NCI-H2107 treated with DMSO at 0.1 percent for 48 hours (cell line): ENCODE results near the gene CYP46A1.

Experiments used
- DNase-seq: peaks from one replicate; lab custom pipeline; 2025; ENCODE audit not compliant: unreplicated experiment; lab: John Stamatoyannopoulos, UW

CYP46A1 gene

GRCh38 chr14:99673305-99674063, 10.6 kb upstream of the CYP46A1 start:
- DNase-seq: no peak

GRCh38 chr14:99674064-99674650, 9.9 kb upstream of the CYP46A1 start:
- DNase-seq: no peak

GRCh38 chr14:99674776-99675381, 9.2 kb upstream of the CYP46A1 start:
- DNase-seq: no peak

GRCh38 chr14:99675382-99675835, 8.7 kb upstream of the CYP46A1 start:
- no peak for DNase-seq

GRCh38 chr14:99675951-99676350, 8.1 kb upstream of the CYP46A1 start:
- DNase-seq: no peak

- DNase-seq: no peak
Measured at GRCh38 chr14:99676657-99677056, 7.4 kb upstream of the CYP46A1 start.

- no peak for DNase-seq
Measured at GRCh38 chr14:99677231-99678140, 6.6 kb upstream of the CYP46A1 start.

GRCh38 chr14:99678198-99678597, 5.9 kb upstream of the CYP46A1 start:
- DNase-seq: no peak

- no peak for DNase-seq
Measured at GRCh38 chr14:99679111-99679510, 5.0 kb upstream of the CYP46A1 start.

GRCh38 chr14:99679543-99679942, 4.6 kb upstream of the CYP46A1 start:
- no peak for DNase-seq

- DNase-seq: no peak
Measured at GRCh38 chr14:99679996-99680395, 4.1 kb upstream of the CYP46A1 start.

GRCh38 chr14:99681101-99681831, 2.8 kb upstream of the CYP46A1 start:
- no peak for DNase-seq

GRCh38 chr14:99681832-99682148, 2.3 kb upstream of the CYP46A1 start:
- no peak for DNase-seq

- peak; percentile 60 for DNase-seq
Measured at GRCh38 chr14:99682809-99683618, 1.1 kb upstream of the CYP46A1 start.

- no peak for DNase-seq
Measured at GRCh38 chr14:99684410-99684934, 374 bp downstream of the CYP46A1 start.

- DNase-seq: no peak
Measured at GRCh38 chr14:99685151-99685591, 1.1 kb downstream of the CYP46A1 start.

- DNase-seq: no peak
Measured at GRCh38 chr14:99685596-99685995, 1.5 kb downstream of the CYP46A1 start.

GRCh38 chr14:99686557-99687283, 2.6 kb downstream of the CYP46A1 start:
- no peak for DNase-seq
